Type B pancreatic cell (in vitro differentiated cells): ENCODE results near the gene USP7. TPM values are rescaled to one million over a fixed set of nuclear protein-coding genes. Genes with fewer than 3 reads are reported as not detected.
"Not testable (repeated sequence)": the region's sequence is repeated elsewhere in the genome, so short reads cannot be mapped to it uniquely, and the experiment has no call there.

ENCODE experiments used
- DNase-seq: peaks from one replicate; pipeline ENCODE4 v3.0.0; 2021; ENCODE audit warnings: mixed read lengths; ENCODE audit not compliant: unreplicated experiment; ENCODE audit errors: extremely low spot score
- H3K27ac Mint-ChIP-seq: 2 replicates; pipeline ENCODE4 v1.8.0; 2021; ENCODE audit warnings: mild to moderate bottlenecking, mixed read lengths
- H3K27me3 Mint-ChIP-seq: 2 replicates; pipeline ENCODE4 v1.8.0; 2021; ENCODE audit warnings: mixed read lengths
- H3K36me3 Mint-ChIP-seq: 2 replicates; pipeline ENCODE4 v1.8.0; 2021; ENCODE audit warnings: mixed read lengths
- H3K4me1 Mint-ChIP-seq: one replicate; pipeline ENCODE4 v1.8.0; 2021; ENCODE audit warnings: mixed read lengths; ENCODE audit not compliant: unreplicated experiment
- H3K4me3 Mint-ChIP-seq: 2 replicates; pipeline ENCODE4 v1.8.0; 2021; ENCODE audit warnings: mild to moderate bottlenecking, mixed read lengths
- H3K9me3 Mint-ChIP-seq: 2 replicates; pipeline ENCODE4 v1.8.0; 2021; ENCODE audit warnings: mixed read lengths
- CTCF ChIP-seq: fragments of 200-600 bp; sonication (generic); conservative IDR thresholded peaks from 2 replicates; pipeline ENCODE4 v1.5.0; 2021; ENCODE audit warnings: antibody characterized with exemption, mild to moderate bottlenecking
- total RNA-seq: library from RNA; stranded (reverse); gene quantifications from 2 replicates; pipeline ENCODE4 v1.2.1, GENCODE V29; 2021; ENCODE audit warnings: low replicate concordance

USP7 gene
- total RNA-seq, 1 donor from 2014 or later = 118 TPM

DNA sequence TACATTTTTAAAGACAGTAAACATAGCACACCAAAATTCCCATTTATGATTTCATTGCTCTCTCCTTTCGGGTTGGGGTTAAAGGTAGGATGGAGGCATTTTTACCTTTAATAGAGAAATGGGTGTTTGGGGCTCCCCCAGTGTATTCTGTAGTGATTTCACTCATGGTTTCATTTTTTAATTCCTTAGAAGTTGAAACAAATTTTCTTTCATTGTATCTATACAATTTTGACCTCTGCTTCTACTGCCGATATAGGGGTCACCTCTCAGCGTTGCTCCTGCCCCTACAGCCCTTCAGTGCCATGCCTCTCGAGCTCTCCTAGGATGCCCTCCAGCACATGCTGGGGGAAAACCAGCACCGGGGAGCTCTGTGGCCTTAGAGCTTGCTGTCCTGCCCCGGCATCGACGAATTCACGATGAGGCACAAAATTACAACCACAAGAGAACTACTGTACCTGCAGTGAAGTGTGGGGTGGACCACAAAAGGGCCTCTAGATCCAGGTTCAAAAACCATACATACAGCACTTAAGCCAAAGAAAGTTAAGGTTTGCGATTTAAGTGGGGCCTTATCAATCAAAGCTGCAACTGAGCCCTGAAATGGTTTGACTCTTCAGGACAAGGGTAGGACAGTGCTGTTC is 42.2 kb downstream of the USP7 start:
- Mint-ChIP-seq H3K4me3 (no peak overlapping the region), H3K27me3 (no peaks in the 10 kb centered on the region), H3K4me1 (peaks cover 5% of the 10 kb centered on the region), H3K36me3 (peaks cover 40% of the 10 kb centered on the region), H3K9me3 (no peaks in the 10 kb centered on the region), H3K27ac (no peak overlapping the region)
- DNase-seq = no peak
- no peak for TF ChIP-seq CTCF

GRCh38 chr16:8920645-8921346 is 42.9 kb downstream of the USP7 start:
- no peak for TF ChIP-seq CTCF
- H3K9me3 Mint-ChIP-seq = no peaks in the 10 kb centered on the region
- no peak overlapping the region for H3K27ac Mint-ChIP-seq
- no peaks in the 10 kb centered on the region for H3K27me3 Mint-ChIP-seq
- no peak overlapping the region for H3K4me3 Mint-ChIP-seq
- no peak for DNase-seq
- H3K4me1 Mint-ChIP-seq = peaks cover 10% of the 10 kb centered on the region
- H3K36me3 Mint-ChIP-seq = peaks cover 39% of the 10 kb centered on the region

- H3K9me3 Mint-ChIP-seq = no peaks in the 10 kb centered on the region
- H3K4me3 Mint-ChIP-seq = no peak overlapping the region
- no peak for TF ChIP-seq CTCF
- H3K36me3 Mint-ChIP-seq = peaks cover 37% of the 10 kb centered on the region
- peaks cover 14% of the 10 kb centered on the region for H3K4me1 Mint-ChIP-seq
- no peak for DNase-seq
- H3K27ac Mint-ChIP-seq = no peak overlapping the region
- no peaks in the 10 kb centered on the region for H3K27me3 Mint-ChIP-seq
These were observed 43.7 kb downstream of the USP7 start for GRCh38 chr16:8919934-8920462.

DNA sequence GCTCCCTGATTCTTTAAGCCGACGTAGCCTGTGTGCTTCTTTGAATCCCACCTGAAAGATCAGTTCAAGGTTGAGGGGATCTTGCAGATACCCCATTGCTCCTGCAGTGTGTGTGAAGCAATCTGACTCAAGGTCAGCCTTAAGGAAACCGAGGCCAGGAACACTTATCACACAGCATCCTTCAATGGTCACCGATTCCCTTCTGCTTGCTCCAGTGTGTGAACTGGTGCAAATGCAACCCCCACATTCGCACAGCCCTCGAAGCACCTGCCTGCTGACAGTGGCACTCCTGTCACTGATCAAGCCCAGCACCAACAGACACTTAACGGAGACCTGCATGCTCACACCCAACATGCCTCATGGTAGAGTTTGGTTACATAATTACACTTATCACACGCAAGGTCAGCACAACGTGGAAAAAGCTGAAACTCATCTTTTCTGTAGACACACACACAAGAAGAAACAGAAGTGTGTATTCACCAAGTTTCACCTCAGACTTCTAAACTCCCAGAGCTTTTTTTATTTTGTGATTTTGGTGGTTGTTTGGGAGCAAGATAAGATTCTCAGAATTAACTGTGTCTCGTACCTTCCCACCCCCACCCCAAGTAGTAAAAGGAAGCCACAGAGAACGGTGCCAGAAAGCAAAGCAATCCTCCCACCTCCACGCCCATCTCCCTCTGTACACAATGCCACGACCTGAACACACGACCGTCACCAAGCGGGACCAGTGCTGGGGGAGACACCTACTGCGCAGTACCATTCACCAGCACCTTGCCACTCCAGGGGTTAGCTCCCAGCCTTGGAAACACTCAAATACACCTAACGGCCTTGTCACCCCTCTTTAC is 44.4 kb downstream of the USP7 start:
- Mint-ChIP-seq H3K9me3 (no peaks in the 10 kb centered on the region), H3K27me3 (no peaks in the 10 kb centered on the region), H3K4me3 (no peak overlapping the region), H3K36me3 (peaks cover 37% of the 10 kb centered on the region), H3K4me1 (peaks cover 14% of the 10 kb centered on the region), H3K27ac (no peak overlapping the region)
- no peak for DNase-seq
- TF ChIP-seq CTCF = no peak

DNA sequence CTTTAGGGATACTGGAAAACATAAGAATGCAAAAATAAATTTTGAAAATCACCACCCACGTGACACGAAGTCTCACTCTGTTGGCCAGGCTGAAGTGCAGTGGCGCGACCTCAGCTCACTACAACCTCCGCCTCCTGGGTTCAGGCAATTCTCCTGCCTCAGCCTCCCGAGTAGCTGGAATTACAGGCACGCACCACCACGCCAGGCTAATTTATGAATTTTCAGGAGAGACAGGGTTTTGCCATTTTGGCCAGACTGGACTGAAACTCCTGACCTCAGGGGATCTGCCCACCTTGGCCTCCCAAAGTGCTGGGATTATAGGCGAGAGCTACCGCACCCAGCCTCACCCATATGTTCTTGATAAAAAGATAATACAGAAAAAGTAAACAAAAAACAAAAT is 46.4 kb downstream of the USP7 start:
- Mint-ChIP-seq H3K36me3 (peaks cover 38% of the 10 kb centered on the region), H3K4me1 (peaks cover 11% of the 10 kb centered on the region)
- DNase-seq, H3K27me3 Mint-ChIP-seq, H3K9me3 Mint-ChIP-seq, H3K27ac Mint-ChIP-seq, H3K4me3 Mint-ChIP-seq: not testable (repeated sequence)
